Endothelial cell of umbilical vein (primary cell): ENCODE data around the gene TMEM8B. TPM values are rescaled to one million over a fixed set of nuclear protein-coding genes. Genes with fewer than 3 reads are reported as not detected.

Experiments used
- BruUV-seq: library from RNA; stranded (reverse); fragments of 400-500 nt; replicated peaks from 2 replicates; lab custom pipeline; 2021; lab: Mats Ljungman, UMichigan
- CTCF ChIA-PET: fragments of 300-600, 350-600 bp; sonication (Branson Sonifier 250); formaldehyde crosslinking; loops from one replicate; lab custom pipeline; 2021; ENCODE audit warnings: antibody characterized with exemption, inconsistent platforms; lab: Charles Lee
- POLR2A ChIA-PET: fragments of 300-600, 350-600 bp; sonication (Branson Sonifier 250); formaldehyde crosslinking; loops from one replicate; lab custom pipeline; 2021; ENCODE audit warnings: antibody characterized with exemption, inconsistent platforms; lab: Charles Lee
- DNase-seq: peaks from one replicate; pipeline ENCODE4 v3.0.0-alpha.2; 2011; ENCODE audit warnings: low read depth, low spot score
- FAIRE-seq: peaks from 2 replicates; lab custom pipeline; 2011; peaks lifted over from hg19 to GRCh38; lab: Jason Lieb, UNC
- H2AFZ ChIP-seq: 2 replicates; pipeline ENCODE4 v1.6.0; 2012; ENCODE audit warnings: low read depth, low read length, control low read depth, inconsistent platforms
- H3K27ac ChIP-seq: 2 replicates; pipeline ENCODE4 v1.5.1; 2011; ENCODE audit warnings: low read depth, mild to moderate bottlenecking, control low read depth, low read length, moderate library complexity; ENCODE audit not compliant: insufficient read depth
- H3K27me3 ChIP-seq, 2 experiments: 2 replicates each; pipeline versions ENCODE4 v1.6.0 to v1.6.1; 2011; ENCODE audit warnings: low read length in 2 of 2, mixed read lengths in 1 of 2; ENCODE audit not compliant: control insufficient read depth in 2 of 2, insufficient read depth in 2 of 2
- H3K36me3 ChIP-seq, 2 experiments: 2 replicates in 1 of 2; 3 replicates in 1 of 2; pipeline ENCODE4 v1.5.1; 2011; ENCODE audit warnings: low read length in 2 of 2, mild to moderate bottlenecking in 1 of 2, moderate library complexity in 1 of 2; ENCODE audit not compliant: control insufficient read depth in 2 of 2, insufficient read depth in 2 of 2; ENCODE audit errors: extremely low read depth in 1 of 2
- H3K4me1 ChIP-seq: 3 replicates; pipeline ENCODE4 v1.5.1; 2011; ENCODE audit warnings: mild to moderate bottlenecking, low read length; ENCODE audit not compliant: control insufficient read depth, insufficient read depth; ENCODE audit errors: extremely low read depth
- H3K4me2 ChIP-seq: 2 replicates; pipeline ENCODE4 v1.6.1; 2011; ENCODE audit warnings: low read length, control low read depth, mixed read lengths; ENCODE audit not compliant: insufficient read depth
- H3K4me3 ChIP-seq, 3 experiments: fragments of 200-600 bp in 1 of 3; sonication (generic), shearing (Covaris generic) in 1 of 3; replicated peaks in 1 of 3; 2 replicates each; pipeline ENCODE4 v1.5.1; 2011 to 2016; ENCODE audit warnings: control low read depth in 3 of 3, low read length in 3 of 3, mild to moderate bottlenecking in 2 of 3, inconsistent platforms in 1 of 3, low read depth in 1 of 3, moderate library complexity in 1 of 3; ENCODE audit not compliant: insufficient read depth in 1 of 3
- H3K79me2 ChIP-seq: 2 replicates; pipeline ENCODE4 v1.6.0; 2012; ENCODE audit warnings: low read length, inconsistent platforms; ENCODE audit not compliant: control insufficient read depth, insufficient read depth
- H3K9ac ChIP-seq: replicated peaks from 2 replicates; pipeline ENCODE3; 2011; ENCODE audit warnings: low read length, control low read depth; ENCODE audit not compliant: insufficient read depth; ENCODE audit errors: extremely low read depth
- H3K9me1 ChIP-seq: replicated peaks from 3 replicates; pipeline ENCODE4 v1.6.0; 2011; ENCODE audit warnings: mild to moderate bottlenecking, low read length; ENCODE audit not compliant: control insufficient read depth, insufficient read depth; ENCODE audit errors: extremely low read depth
- H3K9me3 ChIP-seq: replicated peaks from 2 replicates; pipeline ENCODE4 v1.5.1; 2012; ENCODE audit warnings: low read length, inconsistent platforms; ENCODE audit not compliant: control insufficient read depth, insufficient read depth
- H4K20me1 ChIP-seq: replicated peaks from 2 replicates; pipeline ENCODE3; 2011; ENCODE audit warnings: mild to moderate bottlenecking, low read length; ENCODE audit not compliant: control insufficient read depth, insufficient read depth; ENCODE audit errors: extremely low read depth
- EZH2 ChIP-seq: IDR thresholded peaks from 2 replicates; pipeline ENCODE4 v1.6.1; 2012; ENCODE audit warnings: borderline replicate concordance, low read depth, mild to moderate bottlenecking, moderate library complexity, low read length, inconsistent platforms; ENCODE audit not compliant: severe bottlenecking
- FOS ChIP-seq: IDR thresholded peaks from 2 replicates; pipeline ENCODE4 v1.6.1; 2011; ENCODE audit warnings: mild to moderate bottlenecking, low read length, moderate library complexity, borderline replicate concordance; ENCODE audit not compliant: insufficient read depth
- GATA2 ChIP-seq: IDR thresholded peaks from 2 replicates; pipeline ENCODE4 v1.7.0; 2011; ENCODE audit warnings: low read depth, mild to moderate bottlenecking, moderate library complexity, mixed read lengths, low read length; ENCODE audit not compliant: insufficient read length, insufficient read depth
- JUN ChIP-seq: IDR thresholded peaks from 2 replicates; pipeline ENCODE4 v1.6.1; 2011; ENCODE audit warnings: borderline replicate concordance, low read depth; ENCODE audit not compliant: insufficient read length, insufficient read depth
- MYC ChIP-seq: IDR thresholded peaks from one replicate; pipeline ENCODE4 v1.6.1; 2011; ENCODE audit warnings: mild to moderate bottlenecking, low read depth, low read length
- POLR2A ChIP-seq: IDR thresholded peaks from 2 replicates; pipeline ENCODE4 v1.6.1; 2012; ENCODE audit warnings: low read depth, mild to moderate bottlenecking, control low read depth, low read length
- POLR2AphosphoS5 ChIP-seq: IDR thresholded peaks from 2 replicates; pipeline ENCODE4 v1.6.1; 2012; ENCODE audit warnings: low read depth, mild to moderate bottlenecking, control low read depth, low read length, moderate library complexity; ENCODE audit not compliant: insufficient read depth
- dilution Hi-C: fragments of 300-500 bp; cut with MboI; formaldehyde crosslinking; loops from one replicate; pipeline ENCODE4 v1.15.0; 2019; ENCODE audit warnings: low sequenced_read_pairs; ENCODE audit not compliant: extremely low pct_ligation_motif_present
- intact Hi-C: fragments of 100-400 bp; cut with micrococcal nuclease; formaldehyde crosslinking; loops from one replicate; pipeline ENCODE4 v1.10.0; 2022
- polyA plus RNA-seq, 4 experiments: library from polyadenylated mRNA; depleted of rRNA in 3 of 4; stranded (reverse) in 3 of 4; unstranded in 1 of 4; fragments of >200 nt; gene quantifications; 2 replicates each; pipeline versions ENCODE4 v1.2.1 to v1.2.3, GENCODE V29; 2011 to 2012; ENCODE audit warnings: missing spikeins in 1 of 4
- total RNA-seq: library from RNA; stranded (reverse); gene quantifications from 2 replicates; pipeline ENCODE4 v1.2.3, GENCODE V29; 2021
- TF ChIP-seq, protein P1 (sequence below): IDR thresholded peaks from 2 replicates; pipeline ENCODE4 v1.6.1; 2011; ENCODE audit not compliant: insufficient read depth, insufficient read length
- TF ChIP-seq, protein P2 (sequence below), 2 donors: IDR thresholded peaks; 1 replicate in 1 of 2; 2 replicates in 1 of 2; pipeline ENCODE4 v1.5.1; 2011; ENCODE audit warnings: low read length in 2 of 2, mild to moderate bottlenecking in 2 of 2, moderate library complexity in 2 of 2, control low read depth in 1 of 2, inconsistent platforms in 1 of 2, low read depth in 1 of 2; ENCODE audit not compliant: insufficient read depth in 1 of 2; ENCODE audit errors: extremely low read depth in 1 of 2

Gene TMEM8B
- total and polyA plus RNA-seq, 2 donors (not counting 3 experiments of a cell fraction or from before 2014, with no cell fraction given): 2.5 to 3.6 TPM

DNA sequence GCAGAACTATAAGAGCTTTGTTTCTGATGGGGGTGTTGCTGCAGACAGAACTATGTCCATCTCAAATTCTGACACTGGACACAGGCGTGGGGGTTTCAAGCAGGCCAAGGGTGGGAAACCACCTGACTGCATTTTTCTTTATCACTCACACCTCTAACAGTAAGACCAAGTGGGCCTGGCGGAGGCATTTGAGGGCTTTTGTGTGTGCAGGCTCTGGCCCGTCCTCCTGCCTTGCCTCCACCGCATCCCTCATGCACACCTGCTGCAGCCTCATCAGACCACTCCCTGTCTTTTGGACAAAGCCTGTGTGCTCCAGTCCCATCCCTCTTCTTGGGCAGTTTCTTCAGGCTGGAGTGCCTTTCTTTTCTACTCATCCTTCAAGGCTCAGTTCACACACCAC lies 33.3 kb downstream of the TMEM8B start:
- H3K9ac ChIP-seq: no peak overlapping the region
- no peaks in the 10 kb centered on the region for H3K9me1 ChIP-seq
- H3K4me3 ChIP-seq: no peak overlapping the region
- dilution Hi-C loops: no loop called here
- no peak overlapping the region for H3K4me2 ChIP-seq
- no peaks in the 10 kb centered on the region for H3K79me2 ChIP-seq
- ChIA-PET CTCF (interaction anchor here (1.1 to 4.8 kb wide), 2 partner anchors 20 to 92 kb away, joined by 3 to 27 read pairs; no protein-coding TSS in a partner anchor), POLR2A (no interaction called here)
- BruUV-seq: no TSS peak
- DNase-seq (no peak), FAIRE-seq (no peak)
- no peaks in the 10 kb centered on the region for H3K4me1 ChIP-seq
- H3K36me3 ChIP-seq: no peaks in the 10 kb centered on the region
- H2AFZ ChIP-seq: no peak overlapping the region
- no peaks in the 10 kb centered on the region for H4K20me1 ChIP-seq
- intact Hi-C loops: no loop called here
- H3K9me3 ChIP-seq: no peaks in the 10 kb centered on the region
- no peak overlapping the region for H3K27ac ChIP-seq
- peaks cover 8 to 35% of the 10 kb centered on the region in 2 experiments for H3K27me3 ChIP-seq
- TF ChIP-seq MYC (no peak), JUN (no peak), POLR2AphosphoS5 (no peak), FOS (no peak), GATA2 (no peak), POLR2A (no peak), EZH2 (no peak)
- TF ChIP-seq, protein P1, sequence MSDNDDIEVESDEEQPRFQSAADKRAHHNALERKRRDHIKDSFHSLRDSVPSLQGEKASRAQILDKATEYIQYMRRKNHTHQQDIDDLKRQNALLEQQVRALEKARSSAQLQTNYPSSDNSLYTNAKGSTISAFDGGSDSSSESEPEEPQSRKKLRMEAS: no peak
- TF ChIP-seq, protein P2, sequence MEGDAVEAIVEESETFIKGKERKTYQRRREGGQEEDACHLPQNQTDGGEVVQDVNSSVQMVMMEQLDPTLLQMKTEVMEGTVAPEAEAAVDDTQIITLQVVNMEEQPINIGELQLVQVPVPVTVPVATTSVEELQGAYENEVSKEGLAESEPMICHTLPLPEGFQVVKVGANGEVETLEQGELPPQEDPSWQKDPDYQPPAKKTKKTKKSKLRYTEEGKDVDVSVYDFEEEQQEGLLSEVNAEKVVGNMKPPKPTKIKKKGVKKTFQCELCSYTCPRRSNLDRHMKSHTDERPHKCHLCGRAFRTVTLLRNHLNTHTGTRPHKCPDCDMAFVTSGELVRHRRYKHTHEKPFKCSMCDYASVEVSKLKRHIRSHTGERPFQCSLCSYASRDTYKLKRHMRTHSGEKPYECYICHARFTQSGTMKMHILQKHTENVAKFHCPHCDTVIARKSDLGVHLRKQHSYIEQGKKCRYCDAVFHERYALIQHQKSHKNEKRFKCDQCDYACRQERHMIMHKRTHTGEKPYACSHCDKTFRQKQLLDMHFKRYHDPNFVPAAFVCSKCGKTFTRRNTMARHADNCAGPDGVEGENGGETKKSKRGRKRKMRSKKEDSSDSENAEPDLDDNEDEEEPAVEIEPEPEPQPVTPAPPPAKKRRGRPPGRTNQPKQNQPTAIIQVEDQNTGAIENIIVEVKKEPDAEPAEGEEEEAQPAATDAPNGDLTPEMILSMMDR (IDR thresholded peaks at IDR 0.05; ENCODE audit: extremely low read depth in 1 of 2, insufficient read depth in 1 of 2, low read depth in 1 of 2, low read length in 2 of 2): no peak
